Sigmoid colon (tissue), 4 donors: Measurements from ENCODE around the gene NTRK3.

Source experiments
- CTCF ChIP-seq, 4 experiments: fragments of 450-650 bp in 3 of 4; fragments of 200-600 bp in 1 of 4; IDR thresholded peaks; one replicate each; pipeline ENCODE4 v1.5.1; 2016 to 2019; ENCODE audit warnings: antibody characterized with exemption in 4 of 4, mild to moderate bottlenecking in 3 of 4, moderate library complexity in 2 of 4
- EP300 ChIP-seq, 4 donors: sonication (generic); formaldehyde crosslinking; IDR thresholded peaks; one replicate each; pipeline ENCODE4 v1.6.1; 2017; ENCODE audit warnings: antibody characterized with exemption in 4 of 4
- POLR2A ChIP-seq, 2 donors: fragments of 450-650 bp; IDR thresholded peaks; one replicate each; pipeline ENCODE4 v1.6.1; 2016; ENCODE audit warnings: antibody characterized with exemption in 2 of 2, mild to moderate bottlenecking in 2 of 2, moderate library complexity in 2 of 2
- POLR2AphosphoS5 ChIP-seq, 4 donors: sonication (generic); formaldehyde crosslinking; IDR thresholded peaks; one replicate each; pipeline ENCODE4 v1.6.1; 2017; ENCODE audit warnings: antibody characterized with exemption in 4 of 4

- TF ChIP-seq POLR2A (IDR thresholded peaks at IDR 0.05) (no peak), CTCF (IDR thresholded peaks at IDR 0.05) (no peak), POLR2AphosphoS5 (IDR thresholded peaks at IDR 0.05) (no peak), EP300 (IDR thresholded peaks at IDR 0.05) (no peak)
Measured at GRCh38 chr15:87871258-87871681, 385.3 kb downstream of the NTRK3 start.
